A673 (cell line): ENCODE data around the gene GCN1. TPM values are rescaled to one million over a fixed set of nuclear protein-coding genes. Genes with fewer than 3 reads are reported as not detected.

Experiments
- BruUV-seq: library from RNA; stranded (reverse); fragments of 400-500 nt; replicated peaks from 2 replicates; lab custom pipeline; 2021; lab: Mats Ljungman, UMichigan
- CTCF ChIA-PET: fragments of 300-600 bp; sonication (Branson Sonifier 250); formaldehyde crosslinking; loops from one replicate; lab custom pipeline; 2022; ENCODE audit warnings: antibody characterized with exemption; lab: Charles Lee
- POLR2A ChIA-PET: fragments of 300-600 bp; sonication (Branson Sonifier 250); formaldehyde crosslinking; loops from one replicate; lab custom pipeline; 2022; ENCODE audit warnings: antibody characterized with exemption; ENCODE audit not compliant: low non-redundant PET; lab: Charles Lee
- DNase-seq: peaks from one replicate; pipeline ENCODE4 v3.0.0-alpha.2; 2015; ENCODE audit warnings: low spot score
- H3K27ac ChIP-seq: fragments of 200-600 bp; sonication (generic); 2 replicates; pipeline ENCODE4 v1.5.1; 2016; ENCODE audit warnings: mixed run types, low read depth, mild to moderate bottlenecking, mixed read lengths, antibody characterized with exemption, low read length; ENCODE audit not compliant: poor library complexity, severe bottlenecking
- H3K27me3 ChIP-seq: fragments of 200-600 bp; sonication (generic); replicated peaks from 2 replicates; pipeline ENCODE4 v1.6.1; 2017; ENCODE audit warnings: mixed run types, low read depth, mild to moderate bottlenecking, mixed read lengths, antibody characterized with exemption, low read length; ENCODE audit not compliant: insufficient read depth, poor library complexity
- H3K36me3 ChIP-seq: fragments of 200-600 bp; sonication (generic); 2 replicates; pipeline ENCODE4 v1.6.1; 2016; ENCODE audit warnings: mixed run types, mild to moderate bottlenecking, mixed read lengths, antibody characterized with exemption, low read length; ENCODE audit not compliant: insufficient read depth, poor library complexity, severe bottlenecking
- H3K4me1 ChIP-seq: fragments of 200-600 bp; sonication (generic); 2 replicates; pipeline ENCODE4 v1.6.1; 2017; ENCODE audit warnings: mixed run types, mild to moderate bottlenecking, mixed read lengths, antibody characterized with exemption, low read length; ENCODE audit not compliant: insufficient read depth, poor library complexity, severe bottlenecking
- H3K4me3 ChIP-seq: fragments of 200-600 bp; sonication (generic); 2 replicates; pipeline ENCODE4 v1.5.1; 2016; ENCODE audit warnings: low read depth, mixed run types, mild to moderate bottlenecking, mixed read lengths, low read length; ENCODE audit not compliant: poor library complexity, severe bottlenecking
- H3K9me3 ChIP-seq: fragments of 200-600 bp; sonication (generic); 2 replicates; pipeline ENCODE4 v1.6.1; 2016; ENCODE audit warnings: mixed run types, low read depth, mild to moderate bottlenecking, mixed read lengths, antibody characterized with exemption, low read length; ENCODE audit not compliant: poor library complexity, severe bottlenecking
- CTCF ChIP-seq: fragments of 300-800, 200-600 bp; sonication (generic); conservative IDR thresholded peaks from 2 replicates; pipeline ENCODE4 v1.5.1; 2017; ENCODE audit warnings: low read depth, mild to moderate bottlenecking, antibody characterized with exemption, low read length, moderate library complexity, mixed read lengths
- EZH2 ChIP-seq: fragments of 200-600 bp; sonication (generic); IDR thresholded peaks from 2 replicates; pipeline ENCODE4 v1.6.1; 2017; ENCODE audit warnings: borderline replicate concordance, low read depth, mild to moderate bottlenecking, mixed read lengths, antibody characterized with exemption, low read length; ENCODE audit not compliant: poor library complexity, severe bottlenecking
- intact Hi-C: fragments of 100-400 bp; cut with micrococcal nuclease; formaldehyde crosslinking; loops from one replicate; pipeline ENCODE4 v1.10.0; 2022; ENCODE audit not compliant: unreplicated experiment
- total RNA-seq: library from RNA; stranded (reverse); gene quantifications from 2 replicates; pipeline ENCODE4 v1.2.3, GENCODE V29; 2021

The GCN1 gene
- total RNA-seq, 1 experiment from 2014 or later, result 129 TPM

DNA sequence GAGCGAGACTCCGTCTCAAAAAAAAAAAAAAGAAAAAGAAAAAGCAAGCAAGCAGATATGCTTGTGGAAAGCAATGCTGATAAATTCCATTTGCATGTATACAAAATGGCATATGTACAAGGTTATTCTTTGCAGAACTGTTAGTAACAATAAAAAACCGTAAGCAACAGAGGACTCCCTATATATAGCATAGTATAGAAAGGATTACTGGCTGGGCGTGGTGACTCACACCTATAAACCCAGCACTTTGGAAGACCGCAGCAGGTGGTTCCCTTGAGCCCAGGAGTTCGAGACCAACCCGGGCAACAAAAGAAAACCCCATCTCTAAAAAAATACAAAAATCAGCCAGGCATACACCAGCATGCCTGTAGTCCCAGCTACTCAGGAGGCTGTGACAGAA lies 13.5 kb downstream of the GCN1 start:
- Histone ChIP-seq H3K9me3 (no peaks in the 10 kb centered on the region), H3K4me1 (peaks cover 8% of the 10 kb centered on the region), H3K27me3 (no peaks in the 10 kb centered on the region), H3K27ac (no peak overlapping the region), H3K36me3 (peaks cover 68% of the 10 kb centered on the region), H3K4me3 (no peak overlapping the region)
- CTCF ChIA-PET, result no interaction called here
- no peak for DNase-seq
- intact Hi-C loops, result no loop called here
- POLR2A ChIA-PET, result no interaction called here
- no peak for TF ChIP-seq CTCF
- no peak for TF ChIP-seq EZH2
- no TSS peak for BruUV-seq

GRCh38 chr12:120175537-120175936 lies 19.0 kb downstream of the GCN1 start:
- Histone ChIP-seq H3K4me3 (no peak overlapping the region), H3K9me3 (no peaks in the 10 kb centered on the region), H3K27ac (no peak overlapping the region), H3K4me1 (no peaks in the 10 kb centered on the region), H3K27me3 (no peaks in the 10 kb centered on the region), H3K36me3 (peaks cover 80% of the 10 kb centered on the region)
- POLR2A ChIA-PET, result no interaction called here
- TF ChIP-seq EZH2 (no peak), CTCF (no peak)
- CTCF ChIA-PET, result no interaction called here
- BruUV-seq, result no TSS peak
- intact Hi-C loops, result no loop called here
- DNase-seq, result no peak

- no peak for TF ChIP-seq CTCF
- no peak for TF ChIP-seq EZH2
- POLR2A ChIA-PET, result interaction anchor here (0.7 kb wide), 1 partner anchor 48 kb away, joined by 6 read pairs; no protein-coding TSS in a partner anchor
- Histone ChIP-seq H3K4me3 (no peak overlapping the region), H3K36me3 (peaks cover 85% of the 10 kb centered on the region), H3K27ac (no peak overlapping the region), H3K4me1 (no peaks in the 10 kb centered on the region), H3K27me3 (no peaks in the 10 kb centered on the region), H3K9me3 (no peaks in the 10 kb centered on the region)
- DNase-seq, result no peak
- intact Hi-C loops, result no loop called here
- no TSS peak for BruUV-seq
- CTCF ChIA-PET, result no interaction called here
Measured at GRCh38 chr12:120175062-120175461, 19.5 kb downstream of the GCN1 start.
